K562 (cell line): ENCODE measurements around the gene BRCA1.

Experiments used
- ARID2 ChIP-seq: fragments of 450-650 bp; IDR thresholded peaks from 2 replicates; pipeline ENCODE4 v1.6.1; 2017; ENCODE audit warnings: antibody characterized with exemption, mild to moderate bottlenecking
- CTCF ChIP-seq, 3 experiments: IDR thresholded peaks in 2 of 3; conservative IDR thresholded peaks in 1 of 3; 2 replicates each; pipeline ENCODE4 v1.5.1; 2011 to 2012; ENCODE audit warnings: low read length in 3 of 3, mild to moderate bottlenecking in 3 of 3, control low read depth in 2 of 3, improper control_type of control experiment in 1 of 3, inconsistent platforms in 1 of 3, low read depth in 1 of 3, mixed read lengths in 1 of 3, moderate library complexity in 1 of 3; ENCODE audit not compliant: insufficient read depth in 2 of 3
- TBP ChIP-seq: optimal IDR thresholded peaks from 2 replicates; pipeline ENCODE3; 2011; ENCODE audit warnings: low read depth, low read length, improper control_type of control experiment
- ZNF217 ChIP-seq: sonication (generic); formaldehyde crosslinking; IDR thresholded peaks from 2 replicates; pipeline ENCODE4 v1.8.0; 2022; ENCODE audit warnings: mild to moderate bottlenecking, missing genetic modification reagents
- ZNF239 ChIP-seq: fragments of 250-450 bp; sonication (Bioruptor Pico); IDR thresholded peaks from 2 replicates; pipeline ENCODE4 v1.4.0; 2020; ENCODE audit warnings: mild to moderate bottlenecking
- ZNF77 ChIP-seq: fragments of 250-450 bp; sonication (Bioruptor Pico); IDR thresholded peaks from 2 replicates; pipeline ENCODE4 v1.5.0; 2020
- TF ChIP-seq, protein P1 (sequence below): sonication (generic); formaldehyde crosslinking; IDR thresholded peaks from 2 replicates; pipeline ENCODE4 v1.8.1; 2022; ENCODE audit warnings: missing genetic modification reagents

DNA sequence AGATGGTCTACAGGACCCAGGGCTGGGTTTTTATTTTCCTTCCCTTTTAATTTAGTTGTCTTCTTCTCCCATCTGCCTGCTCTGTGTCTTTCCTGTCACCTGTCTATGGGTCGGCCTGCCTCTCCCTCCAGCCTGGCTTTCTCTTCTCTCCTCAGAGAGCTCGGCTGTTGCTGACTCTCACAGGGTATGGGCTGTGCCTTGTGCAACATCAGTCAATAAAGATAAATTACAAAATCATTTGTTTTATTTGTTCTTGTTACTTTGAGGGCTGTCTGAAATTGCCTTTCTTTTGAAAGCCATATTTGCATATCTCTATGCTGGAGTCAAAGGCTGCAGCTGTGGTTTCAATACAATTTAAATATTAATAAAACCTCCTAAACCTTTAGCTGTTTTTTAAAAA is 84.5 kb downstream of the BRCA1 start:
- no peak for TF ChIP-seq CTCF (IDR thresholded peaks at IDR 0.05 in 2 of 3, conservative IDR thresholded peaks at IDR 0.05 in 1 of 3; ENCODE audit: insufficient read depth in 2 of 3, low read depth in 1 of 3, low read length in 3 of 3)
- no peak for TF ChIP-seq ZNF239
- TF ChIP-seq, protein P1, sequence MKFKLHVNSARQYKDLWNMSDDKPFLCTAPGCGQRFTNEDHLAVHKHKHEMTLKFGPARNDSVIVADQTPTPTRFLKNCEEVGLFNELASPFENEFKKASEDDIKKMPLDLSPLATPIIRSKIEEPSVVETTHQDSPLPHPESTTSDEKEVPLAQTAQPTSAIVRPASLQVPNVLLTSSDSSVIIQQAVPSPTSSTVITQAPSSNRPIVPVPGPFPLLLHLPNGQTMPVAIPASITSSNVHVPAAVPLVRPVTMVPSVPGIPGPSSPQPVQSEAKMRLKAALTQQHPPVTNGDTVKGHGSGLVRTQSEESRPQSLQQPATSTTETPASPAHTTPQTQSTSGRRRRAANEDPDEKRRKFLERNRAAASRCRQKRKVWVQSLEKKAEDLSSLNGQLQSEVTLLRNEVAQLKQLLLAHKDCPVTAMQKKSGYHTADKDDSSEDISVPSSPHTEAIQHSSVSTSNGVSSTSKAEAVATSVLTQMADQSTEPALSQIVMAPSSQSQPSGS = no peak
- TF ChIP-seq ARID2 = no peak
- no peak for TF ChIP-seq TBP
- TF ChIP-seq ZNF77 (CRISPR knock-in tag) = no peak
- no peak for TF ChIP-seq ZNF217 (CRISPR knock-in tag)
